Endothelial cell of umbilical vein (primary cell): ENCODE data around the gene MSH5. TPM values are rescaled to one million over a fixed set of nuclear protein-coding genes. Genes with fewer than 3 reads are reported as not detected.
A peak's percentile ranks its signal among the peaks of the same experiment; 100 is the strongest.

ENCODE experiments used
- BruUV-seq: library from RNA; stranded (reverse); fragments of 400-500 nt; replicated peaks from 2 replicates; lab custom pipeline; 2021; lab: Mats Ljungman, UMichigan
- CTCF ChIA-PET: fragments of 300-600, 350-600 bp; sonication (Branson Sonifier 250); formaldehyde crosslinking; loops from one replicate; lab custom pipeline; 2021; ENCODE audit warnings: antibody characterized with exemption, inconsistent platforms; lab: Charles Lee
- POLR2A ChIA-PET: fragments of 300-600, 350-600 bp; sonication (Branson Sonifier 250); formaldehyde crosslinking; loops from one replicate; lab custom pipeline; 2021; ENCODE audit warnings: antibody characterized with exemption, inconsistent platforms; lab: Charles Lee
- DNase-seq: peaks from one replicate; pipeline ENCODE4 v3.0.0-alpha.2; 2011; ENCODE audit warnings: low read depth, low spot score
- FAIRE-seq: peaks from 2 replicates; lab custom pipeline; 2011; peaks lifted over from hg19 to GRCh38; lab: Jason Lieb, UNC
- H2AFZ ChIP-seq: 2 replicates; pipeline ENCODE4 v1.6.0; 2012; ENCODE audit warnings: low read depth, low read length, control low read depth, inconsistent platforms
- H3K27ac ChIP-seq: 2 replicates; pipeline ENCODE4 v1.5.1; 2011; ENCODE audit warnings: low read depth, mild to moderate bottlenecking, control low read depth, low read length, moderate library complexity; ENCODE audit not compliant: insufficient read depth
- H3K27me3 ChIP-seq, 2 experiments: 2 replicates each; pipeline versions ENCODE4 v1.6.0 to v1.6.1; 2011; ENCODE audit warnings: low read length in 2 of 2, mixed read lengths in 1 of 2; ENCODE audit not compliant: control insufficient read depth in 2 of 2, insufficient read depth in 2 of 2
- H3K36me3 ChIP-seq, 2 experiments: 2 replicates in 1 of 2; 3 replicates in 1 of 2; pipeline ENCODE4 v1.5.1; 2011; ENCODE audit warnings: low read length in 2 of 2, mild to moderate bottlenecking in 1 of 2, moderate library complexity in 1 of 2; ENCODE audit not compliant: control insufficient read depth in 2 of 2, insufficient read depth in 2 of 2; ENCODE audit errors: extremely low read depth in 1 of 2
- H3K4me1 ChIP-seq: 3 replicates; pipeline ENCODE4 v1.5.1; 2011; ENCODE audit warnings: mild to moderate bottlenecking, low read length; ENCODE audit not compliant: control insufficient read depth, insufficient read depth; ENCODE audit errors: extremely low read depth
- H3K4me2 ChIP-seq: 2 replicates; pipeline ENCODE4 v1.6.1; 2011; ENCODE audit warnings: low read length, control low read depth, mixed read lengths; ENCODE audit not compliant: insufficient read depth
- H3K4me3 ChIP-seq, 3 experiments: fragments of 200-600 bp in 1 of 3; sonication (generic), shearing (Covaris generic) in 1 of 3; replicated peaks in 1 of 3; 2 replicates each; pipeline ENCODE4 v1.5.1; 2011 to 2016; ENCODE audit warnings: control low read depth in 3 of 3, low read length in 3 of 3, mild to moderate bottlenecking in 2 of 3, inconsistent platforms in 1 of 3, low read depth in 1 of 3, moderate library complexity in 1 of 3; ENCODE audit not compliant: insufficient read depth in 1 of 3
- H3K79me2 ChIP-seq: 2 replicates; pipeline ENCODE4 v1.6.0; 2012; ENCODE audit warnings: low read length, inconsistent platforms; ENCODE audit not compliant: control insufficient read depth, insufficient read depth
- H3K9ac ChIP-seq: replicated peaks from 2 replicates; pipeline ENCODE3; 2011; ENCODE audit warnings: low read length, control low read depth; ENCODE audit not compliant: insufficient read depth; ENCODE audit errors: extremely low read depth
- H3K9me1 ChIP-seq: replicated peaks from 3 replicates; pipeline ENCODE4 v1.6.0; 2011; ENCODE audit warnings: mild to moderate bottlenecking, low read length; ENCODE audit not compliant: control insufficient read depth, insufficient read depth; ENCODE audit errors: extremely low read depth
- H3K9me3 ChIP-seq: replicated peaks from 2 replicates; pipeline ENCODE4 v1.5.1; 2012; ENCODE audit warnings: low read length, inconsistent platforms; ENCODE audit not compliant: control insufficient read depth, insufficient read depth
- H4K20me1 ChIP-seq: replicated peaks from 2 replicates; pipeline ENCODE3; 2011; ENCODE audit warnings: mild to moderate bottlenecking, low read length; ENCODE audit not compliant: control insufficient read depth, insufficient read depth; ENCODE audit errors: extremely low read depth
- CTCF ChIP-seq, 2 donors: IDR thresholded peaks; 1 replicate in 1 of 2; 2 replicates in 1 of 2; pipeline ENCODE4 v1.5.1; 2011; ENCODE audit warnings: low read length in 2 of 2, mild to moderate bottlenecking in 2 of 2, moderate library complexity in 2 of 2, control low read depth in 1 of 2, inconsistent platforms in 1 of 2, low read depth in 1 of 2; ENCODE audit not compliant: insufficient read depth in 1 of 2; ENCODE audit errors: extremely low read depth in 1 of 2
- GATA2 ChIP-seq: IDR thresholded peaks from 2 replicates; pipeline ENCODE4 v1.7.0; 2011; ENCODE audit warnings: low read depth, mild to moderate bottlenecking, moderate library complexity, mixed read lengths, low read length; ENCODE audit not compliant: insufficient read length, insufficient read depth
- JUN ChIP-seq: IDR thresholded peaks from 2 replicates; pipeline ENCODE4 v1.6.1; 2011; ENCODE audit warnings: borderline replicate concordance, low read depth; ENCODE audit not compliant: insufficient read length, insufficient read depth
- MAX ChIP-seq: IDR thresholded peaks from 2 replicates; pipeline ENCODE4 v1.6.1; 2011; ENCODE audit not compliant: insufficient read depth, insufficient read length
- MYC ChIP-seq: IDR thresholded peaks from one replicate; pipeline ENCODE4 v1.6.1; 2011; ENCODE audit warnings: mild to moderate bottlenecking, low read depth, low read length
- POLR2A ChIP-seq: IDR thresholded peaks from 2 replicates; pipeline ENCODE4 v1.6.1; 2012; ENCODE audit warnings: low read depth, mild to moderate bottlenecking, control low read depth, low read length
- POLR2AphosphoS5 ChIP-seq: IDR thresholded peaks from 2 replicates; pipeline ENCODE4 v1.6.1; 2012; ENCODE audit warnings: low read depth, mild to moderate bottlenecking, control low read depth, low read length, moderate library complexity; ENCODE audit not compliant: insufficient read depth
- dilution Hi-C: fragments of 300-500 bp; cut with MboI; formaldehyde crosslinking; loops from one replicate; pipeline ENCODE4 v1.15.0; 2019; ENCODE audit warnings: low sequenced_read_pairs; ENCODE audit not compliant: extremely low pct_ligation_motif_present
- intact Hi-C: fragments of 100-400 bp; cut with micrococcal nuclease; formaldehyde crosslinking; loops from one replicate; pipeline ENCODE4 v1.10.0; 2022
- polyA plus RNA-seq, 4 experiments: library from polyadenylated mRNA; depleted of rRNA in 3 of 4; stranded (reverse) in 3 of 4; unstranded in 1 of 4; fragments of >200 nt; gene quantifications; 2 replicates each; pipeline versions ENCODE4 v1.2.1 to v1.2.3, GENCODE V29; 2011 to 2012; ENCODE audit warnings: missing spikeins in 1 of 4
- total RNA-seq: library from RNA; stranded (reverse); gene quantifications from 2 replicates; pipeline ENCODE4 v1.2.3, GENCODE V29; 2021

Gene MSH5
- total and polyA plus RNA-seq, 2 donors (not counting 3 experiments of a cell fraction or from before 2014, with no cell fraction given), result 27.1 to 43.8 TPM

GRCh38 chr6:31794866-31795615 is 55.2 kb downstream of the MSH5 start:
- peak; percentile 63 for DNase-seq
- peak overlapping the region; percentile 49 to 71 (median 67) for H3K4me3 ChIP-seq
- H3K9me1 ChIP-seq, result no peaks in the 10 kb centered on the region
- H3K27me3 ChIP-seq, result no peaks in the 10 kb centered on the region
- H3K36me3 ChIP-seq, result peaks cover 0 to 5% of the 10 kb centered on the region in 2 experiments
- peaks cover 15% of the 10 kb centered on the region for H3K4me1 ChIP-seq
- peak overlapping the region; percentile 50 for H2AFZ ChIP-seq
- FAIRE-seq, result no peak
- intact Hi-C loops (loop anchor here (1.0 to 2.0 kb wide), 5 partner anchors 20 to 92 kb away; partner anchors contain the start of genes ABHD16A, HSPA1A, HSPA1B and HSPA1L), dilution Hi-C loops (no loop called here)
- H3K4me2 ChIP-seq, result peak overlapping the region; percentile 82
- TF ChIP-seq JUN, result no peak
- TF ChIP-seq POLR2A, result peak; percentile 50
- ChIA-PET POLR2A (interaction anchor here (0.7 to 1.1 kb wide), 3 partner anchors 12 to 32 kb away, joined by 7 to 13 read pairs (median 11); partner anchors contain the start of genes HSPA1B and LSM2), CTCF (interaction anchor here (0.6 to 3.0 kb wide), 13 partner anchors 12 to 135 kb away, joined by 3 to 28 read pairs (median 5); partner anchors contain the start of genes C6orf47, HSPA1A, HSPA1B and HSPA1L)
- H3K27ac ChIP-seq, result peak overlapping the region; percentile 89
- peaks cover 18% of the 10 kb centered on the region for H3K79me2 ChIP-seq
- peak overlapping the region; percentile 95 for H3K9ac ChIP-seq
- H4K20me1 ChIP-seq, result no peaks in the 10 kb centered on the region
- BruUV-seq, result TSS peak; percentile 74
- no peaks in the 10 kb centered on the region for H3K9me3 ChIP-seq

- Histone ChIP-seq H3K4me2 (peak within 1 kb of the TSS; percentile 82), H4K20me1 (no peaks in the 10 kb centered on the region), H3K4me3 (peak within 1 kb of the TSS; percentile 49 to 71 (median 67)), H3K9ac (peak within 1 kb of the TSS; percentile 95), H3K27me3 (no peaks in the 10 kb centered on the region), H3K4me1 (peaks cover 15% of the 10 kb centered on the region), H3K27ac (peak within 1 kb of the TSS; percentile 89), H3K9me3 (no peaks in the 10 kb centered on the region), H3K79me2 (peaks cover 18% of the 10 kb centered on the region), H2AFZ (peak within 1 kb of the TSS; percentile 78), H3K9me1 (no peaks in the 10 kb centered on the region), H3K36me3 (peaks cover 0 to 4% of the 10 kb centered on the region in 2 experiments)
- DNase-seq, result peak; percentile 87
- dilution Hi-C loops (no loop called here), intact Hi-C loops (loop anchor here (1.0 to 2.0 kb wide), 6 partner anchors 11 to 92 kb away; partner anchors contain the start of genes ABHD16A, HSPA1A, HSPA1B and HSPA1L)
- CTCF ChIA-PET, result interaction anchor here (0.6 to 3.0 kb wide), 19 partner anchors 11 to 250 kb away, joined by 3 to 28 read pairs (median 4); partner anchors contain the start of genes ATP6V1G2, C6orf47, CLIC1 and HSPA1A
- TF ChIP-seq JUN (no peak), CTCF (IDR thresholded peaks at IDR 0.05; ENCODE audit: extremely low read depth in 1 of 2, insufficient read depth in 1 of 2, low read depth in 1 of 2, low read length in 2 of 2) (peak; percentile 78 to 88), POLR2AphosphoS5 (peak; percentile 88), MAX (peak; percentile 83), MYC (peak; percentile 34), GATA2 (no peak)
- FAIRE-seq, result peak; percentile 95
- BruUV-seq, result no TSS peak
- POLR2A ChIA-PET, result interaction anchor here (1.0 to 1.1 kb wide), 3 partner anchors 11 to 32 kb away, joined by 6 to 13 read pairs (median 11); partner anchors contain the start of genes HSPA1A, HSPA1B, HSPA1L and LSM2
Observed at GRCh38 chr6:31795616-31796298, 56.0 kb downstream of the MSH5 start, which contains the start of gene VARS1. Gene VARS1, minus strand, starts transcription at chr6:31795752. Its CDS starts 535 bp downstream, at chr6:31795217.
